AG04450 (cell line): ENCODE data around the gene FMN2. TPM values are rescaled to one million over a fixed set of nuclear protein-coding genes. Genes with fewer than 3 reads are reported as not detected.
A peak's percentile ranks its signal among the peaks of the same experiment; 100 is the strongest.
"Not testable (repeated sequence)": the region's sequence is repeated elsewhere in the genome, so short reads cannot be mapped to it uniquely, and the experiment has no call there.

Experiments
- CTCF ChIA-PET: fragments of 300-600, 350-600 bp; formaldehyde crosslinking; extraction: SDS; loops from one replicate; lab custom pipeline; 2022; ENCODE audit warnings: antibody characterized with exemption, inconsistent platforms; lab: Charles Lee
- POLR2A ChIA-PET: fragments of 350-600 bp; formaldehyde crosslinking; extraction: SDS; loops from one replicate; lab custom pipeline; 2021; ENCODE audit warnings: antibody characterized with exemption, inconsistent platforms; lab: Yijun Ruan, JAX
- DNase-seq: peaks from one replicate; pipeline ENCODE4 v3.0.0-alpha.2; 2011; ENCODE audit warnings: low read depth, low spot score
- H3K27ac ChIP-seq: one replicate; pipeline ENCODE4 v1.5.1; 2012; ENCODE audit warnings: low read depth, low read length, control low read depth
- H3K27me3 ChIP-seq: one replicate; pipeline ENCODE4 v1.6.0; 2012; ENCODE audit warnings: low read length; ENCODE audit not compliant: control insufficient read depth, insufficient read depth
- H3K4me3 ChIP-seq: 2 replicates; pipeline ENCODE4 v1.5.1; 2011; ENCODE audit warnings: mild to moderate bottlenecking, low read depth, low read length, control low read depth
- H3K9me3 ChIP-seq: 2 replicates; pipeline ENCODE4 v1.5.1; 2012; ENCODE audit warnings: low read length; ENCODE audit not compliant: control insufficient read depth, insufficient read depth
- CTCF ChIP-seq: IDR thresholded peaks from 2 replicates; pipeline ENCODE4 v1.5.1; 2011; ENCODE audit warnings: low read depth, low read length, control low read depth, inconsistent platforms
- polyA plus RNA-seq: library from polyadenylated mRNA; depleted of rRNA; stranded (reverse); fragments of >200 nt; gene quantifications from 2 replicates; pipeline ENCODE4 v1.2.3, GENCODE V29; 2011

Gene FMN2
- polyA plus RNA-seq, 1 experiment, result 6.9 TPM

GRCh38 chr1:240256836-240257503, 165.3 kb downstream of the FMN2 start:
- H3K4me3 ChIP-seq, result no peak overlapping the region
- H3K9me3 ChIP-seq, result peaks cover 12% of the 10 kb centered on the region
- CTCF ChIA-PET, result no interaction called here
- no peak for DNase-seq
- H3K27ac ChIP-seq, result no peak overlapping the region
- POLR2A ChIA-PET, result no interaction called here
- H3K27me3 ChIP-seq, result no peaks in the 10 kb centered on the region
- TF ChIP-seq CTCF, result no peak

GRCh38 chr1:240258910-240259309, 167.2 kb downstream of the FMN2 start:
- POLR2A ChIA-PET, result no interaction called here
- Histone ChIP-seq H3K27me3 (no peaks in the 10 kb centered on the region), H3K4me3 (no peak overlapping the region), H3K27ac (no peak overlapping the region), H3K9me3 (peaks cover 9% of the 10 kb centered on the region)
- CTCF ChIA-PET, result interaction anchor here (0.6 to 0.9 kb wide), 2 partner anchors 41 to 156 kb away, joined by 3 read pairs; no protein-coding TSS in a partner anchor
- DNase-seq, result peak; percentile 61
- TF ChIP-seq CTCF, result no peak

GRCh38 chr1:240264494-240264893, 172.8 kb downstream of the FMN2 start:
- H3K4me3 ChIP-seq, POLR2A ChIA-PET, H3K9me3 ChIP-seq, H3K27me3 ChIP-seq, DNase-seq, CTCF ChIA-PET, H3K27ac ChIP-seq: not testable (repeated sequence)

GRCh38 chr1:240271081-240271480, 179.4 kb downstream of the FMN2 start:
- CTCF ChIA-PET, result no interaction called here
- Histone ChIP-seq H3K4me3 (no peak overlapping the region), H3K27ac (no peak overlapping the region), H3K9me3 (no peaks in the 10 kb centered on the region), H3K27me3 (no peaks in the 10 kb centered on the region)
- TF ChIP-seq CTCF, result no peak
- POLR2A ChIA-PET, result no interaction called here
- no peak for DNase-seq

- ChIA-PET CTCF (interaction anchor here (0.6 kb wide), 2 partner anchors 23 to 31 kb away, joined by 3 to 4 read pairs; no protein-coding TSS in a partner anchor), POLR2A (no interaction called here)
- Histone ChIP-seq H3K4me3 (no peak overlapping the region), H3K9me3 (no peaks in the 10 kb centered on the region), H3K27ac (no peak overlapping the region), H3K27me3 (no peaks in the 10 kb centered on the region)
- TF ChIP-seq CTCF, result no peak
- no peak for DNase-seq
Measured at GRCh38 chr1:240274569-240274968, 182.9 kb downstream of the FMN2 start.

- CTCF ChIA-PET, POLR2A ChIA-PET, H3K4me3 ChIP-seq, DNase-seq, H3K27me3 ChIP-seq, H3K27ac ChIP-seq, H3K9me3 ChIP-seq: not testable (repeated sequence)
Measured at GRCh38 chr1:240275219-240275618, 183.5 kb downstream of the FMN2 start.
